ENCODE data around the gene GRIK1.
"Not testable (repeated sequence)": the region's sequence is repeated elsewhere in the genome, so short reads cannot be mapped to it uniquely, and the experiment has no call there.

Gene GRIK1
- total RNA-seq: 0 to 3.0 (median 0) reads per million in 17 experiments

GRCh38 chr21:29939924-29940275 lies at the start of gene GRIK1:
TSS of gene GRIK1 (minus strand) at chr21:29939996.
- DNase-seq: no peak

GRCh38 chr21:29987762-29988161 lies 48.0 kb upstream of the GRIK1 start:
- DNase-seq: no peak

- DNase-seq: no peak
These were observed 46.1 kb upstream of the GRIK1 start for GRCh38 chr21:29985866-29986265.

- no peak for DNase-seq
These were observed 39.2 kb upstream of the GRIK1 start for GRCh38 chr21:29979043-29979442.

- no peak for DNase-seq
These were observed 36.0 kb upstream of the GRIK1 start for GRCh38 chr21:29975776-29976175.

GRCh38 chr21:29973258-29973657 lies 33.5 kb upstream of the GRIK1 start:
- DNase-seq: no peak

- no peak for DNase-seq
These were observed 21.7 kb upstream of the GRIK1 start for GRCh38 chr21:29961291-29962027.

GRCh38 chr21:29958551-29958950 lies 18.8 kb upstream of the GRIK1 start:
- no peak for DNase-seq

- DNase-seq: not testable (repeated sequence)
These were observed 18.2 kb upstream of the GRIK1 start for GRCh38 chr21:29958035-29958434.

GRCh38 chr21:29953690-29954089 lies 13.9 kb upstream of the GRIK1 start:
- DNase-seq: no peak

- DNase-seq: no peak
These were observed 13.3 kb upstream of the GRIK1 start for GRCh38 chr21:29953072-29953471.

- DNase-seq: no peak
These were observed 12.1 kb upstream of the GRIK1 start for GRCh38 chr21:29951911-29952310.

GRCh38 chr21:29949991-29950390 lies 10.2 kb upstream of the GRIK1 start:
- no peak for DNase-seq

- DNase-seq: no peak
These were observed 7.3 kb upstream of the GRIK1 start for GRCh38 chr21:29947119-29947518.

- DNase-seq: no peak
These were observed 4.1 kb upstream of the GRIK1 start for GRCh38 chr21:29943885-29944284.

GRCh38 chr21:29942034-29942433 lies 2.2 kb upstream of the GRIK1 start:
- DNase-seq: no peak

GRCh38 chr21:29940991-29941390 lies 1.2 kb upstream of the GRIK1 start:
- DNase-seq: no peak

- DNase-seq: no peak
These were observed 565 bp upstream of the GRIK1 start for GRCh38 chr21:29940361-29940760.

- no peak for DNase-seq
These were observed 482 bp downstream of the GRIK1 start for GRCh38 chr21:29939104-29939923.

- DNase-seq: no peak
These were observed 1.1 kb downstream of the GRIK1 start for GRCh38 chr21:29938776-29939103.

GRCh38 chr21:29933088-29933487 lies 6.7 kb downstream of the GRIK1 start:
- no peak for DNase-seq

- DNase-seq: no peak
These were observed 11.3 kb downstream of the GRIK1 start for GRCh38 chr21:29928537-29928936.

GRCh38 chr21:29920938-29921337 lies 18.9 kb downstream of the GRIK1 start:
- peak in 3 of 4 experiments; percentile 3 to 34 (median 9) for DNase-seq

- DNase-seq: no peak
These were observed 25.5 kb downstream of the GRIK1 start for GRCh38 chr21:29914326-29914725.
